Fibroblast of upper back skin (primary cell): ENCODE results near the gene GJB5.
"Not testable (repeated sequence)": the region's sequence is repeated elsewhere in the genome, so short reads cannot be mapped to it uniquely, and the experiment has no call there.

Source experiments
- DNase-seq: peaks from one replicate; pipeline ENCODE4 v3.0.0-alpha.2; 2013

Gene GJB5

GRCh38 chr1:34746101-34746500 lies 8.7 kb upstream of the GJB5 start:
- no peak for DNase-seq

- DNase-seq, result no peak
Observed at GRCh38 chr1:34746785-34747637, 7.8 kb upstream of the GJB5 start.

GRCh38 chr1:34747638-34747941 lies 7.3 kb upstream of the GJB5 start:
- no peak for DNase-seq

- no peak for DNase-seq
Observed at GRCh38 chr1:34749992-34750391, 4.9 kb upstream of the GJB5 start.

- no peak for DNase-seq
Observed at GRCh38 chr1:34750610-34751009, 4.2 kb upstream of the GJB5 start.

- DNase-seq, result no peak
Observed at GRCh38 chr1:34753163-34753562, 1.7 kb upstream of the GJB5 start.

GRCh38 chr1:34755961-34756360 lies 1.1 kb downstream of the GJB5 start:
- no peak for DNase-seq

- no peak for DNase-seq
Observed at GRCh38 chr1:34757386-34757785, 2.5 kb downstream of the GJB5 start.

- no peak for DNase-seq
Observed at GRCh38 chr1:34758751-34759150, 3.9 kb downstream of the GJB5 start.

- DNase-seq, result no peak
Observed at GRCh38 chr1:34759503-34760357, 4.9 kb downstream of the GJB5 start, which contains the start of gene GJB4. Gene GJB4 (plus strand): TSS chr1:34759740. CDS start chr1:34761255, 1,515 bp downstream.

GRCh38 chr1:34761176-34761761 lies 6.4 kb downstream of the GJB5 start:
- DNase-seq, result no peak

GRCh38 chr1:34761776-34762307 lies 7.0 kb downstream of the GJB5 start:
- DNase-seq, result no peak

GRCh38 chr1:34762474-34763141 lies 7.8 kb downstream of the GJB5 start:
- no peak for DNase-seq

GRCh38 chr1:34763142-34763781 lies 8.4 kb downstream of the GJB5 start:
- DNase-seq, result peak; percentile 19

GRCh38 chr1:34768856-34769255 lies 14.0 kb downstream of the GJB5 start:
- peak; percentile 34 for DNase-seq

GRCh38 chr1:34770891-34771504 lies 16.2 kb downstream of the GJB5 start:
- DNase-seq, result no peak

GRCh38 chr1:34771573-34772371 lies 16.9 kb downstream of the GJB5 start:
- DNase-seq, result no peak

- not testable (repeated sequence) for DNase-seq
Observed at GRCh38 chr1:34773114-34773513, 18.3 kb downstream of the GJB5 start.

GRCh38 chr1:34774957-34775356 lies 20.1 kb downstream of the GJB5 start:
- DNase-seq, result no peak

GRCh38 chr1:34776911-34777310 lies 22.1 kb downstream of the GJB5 start:
- no peak for DNase-seq
